Cardiac muscle cell (in vitro differentiated cells and primary cell): ENCODE measurements around the gene CCDC18. TPM values are rescaled to one million over a fixed set of nuclear protein-coding genes. Genes with fewer than 3 reads are reported as not detected.

Experiments
- DNase-seq, 2 donors: peaks; one replicate each; pipeline versions ENCODE4 v3.0.0 to v3.0.0-alpha.2; 2010 to 2017; ENCODE audit warnings: low read depth in 1 of 2, low spot score in 1 of 2
- H3K27ac ChIP-seq: fragments of 200-600 bp; sonication (generic); 2 replicates; pipeline ENCODE4 v1.5.1; 2016
- H3K27me3 ChIP-seq: fragments of 200-600 bp; sonication (generic); 2 replicates; pipeline ENCODE4 v1.6.0; 2016; ENCODE audit warnings: control low read depth
- H3K36me3 ChIP-seq: fragments of 200-600 bp; sonication (generic); 2 replicates; pipeline ENCODE4 v1.5.1; 2016; ENCODE audit warnings: control low read depth
- H3K4me1 ChIP-seq: fragments of 200-600 bp; sonication (generic); 2 replicates; pipeline ENCODE4 v1.8.1; 2017; ENCODE audit warnings: low read depth, mild to moderate bottlenecking, mixed run types
- H3K4me3 ChIP-seq: fragments of 200-600 bp; sonication (generic); 2 replicates; pipeline ENCODE4 v1.5.1; 2016; ENCODE audit warnings: mild to moderate bottlenecking
- H3K9me3 ChIP-seq: fragments of 200-600 bp; sonication (generic); 2 replicates; pipeline ENCODE4 v1.5.1; 2017; ENCODE audit warnings: low read depth, mild to moderate bottlenecking, control low read depth
- CTCF ChIP-seq: IDR thresholded peaks from 2 replicates; pipeline ENCODE4 v1.5.1; 2012; ENCODE audit warnings: low read depth, mild to moderate bottlenecking, low read length
- polyA plus RNA-seq: library from polyadenylated mRNA; unstranded; fragments of >200 nt; fragmentation: Nextera tagmentation; extraction: Ambion mirVana; gene quantifications from 2 replicates; pipeline ENCODE4 v1.2.1, GENCODE V29; 2016
- total RNA-seq: library from RNA; depleted of rRNA; stranded (reverse); fragments of >200 nt; gene quantifications from 2 replicates; pipeline ENCODE4 v1.2.3, GENCODE V29; 2016

The CCDC18 gene
- total and polyA plus RNA-seq, 2 experiments from 2014 or later = 10.2 to 11.6 TPM

GRCh38 chr1:93288558-93288957 is 108.0 kb downstream of the CCDC18 start:
- no peak overlapping the region for H3K27ac ChIP-seq
- no peaks in the 10 kb centered on the region for H3K36me3 ChIP-seq
- H3K4me3 ChIP-seq = no peak overlapping the region
- no peaks in the 10 kb centered on the region for H3K4me1 ChIP-seq
- no peaks in the 10 kb centered on the region for H3K9me3 ChIP-seq
- TF ChIP-seq CTCF = no peak
- no peaks in the 10 kb centered on the region for H3K27me3 ChIP-seq
- DNase-seq = peak in 1 of 2 donors; percentile 19

GRCh38 chr1:93296555-93297154 is 116.1 kb downstream of the CCDC18 start:
- Histone ChIP-seq H3K4me3 (no peak overlapping the region), H3K27me3 (no peaks in the 10 kb centered on the region), H3K4me1 (no peaks in the 10 kb centered on the region), H3K36me3 (no peaks in the 10 kb centered on the region), H3K27ac (no peak overlapping the region), H3K9me3 (no peaks in the 10 kb centered on the region)
- DNase-seq = peak in 1 of 2 donors; percentile 2
- TF ChIP-seq CTCF = no peak

- DNase-seq = no peak
- Histone ChIP-seq H3K4me1 (no peaks in the 10 kb centered on the region), H3K9me3 (no peaks in the 10 kb centered on the region)
Measured at GRCh38 chr1:93301131-93301530, 120.6 kb downstream of the CCDC18 start.

GRCh38 chr1:93302078-93302477 is 121.6 kb downstream of the CCDC18 start:
- H3K4me3 ChIP-seq = no peak overlapping the region
- TF ChIP-seq CTCF = no peak

More at GRCh38 chr1:93301131-93301530, 120.6 kb downstream of the CCDC18 start:
- H3K27me3 ChIP-seq = no peaks in the 10 kb centered on the region
- TF ChIP-seq CTCF = no peak
- no peak overlapping the region for H3K4me3 ChIP-seq
- H3K36me3 ChIP-seq = no peaks in the 10 kb centered on the region
- no peak overlapping the region for H3K27ac ChIP-seq

GRCh38 chr1:93304716-93305138 is 124.2 kb downstream of the CCDC18 start:
- Histone ChIP-seq H3K27ac (no peak overlapping the region), H3K4me3 (no peak overlapping the region), H3K4me1 (no peaks in the 10 kb centered on the region), H3K9me3 (no peaks in the 10 kb centered on the region), H3K36me3 (no peaks in the 10 kb centered on the region), H3K27me3 (no peaks in the 10 kb centered on the region)
- TF ChIP-seq CTCF = peak; percentile 84
- peak; percentile 75 to 82 for DNase-seq

More at GRCh38 chr1:93302078-93302477, 121.6 kb downstream of the CCDC18 start:
- Histone ChIP-seq H3K4me1 (no peaks in the 10 kb centered on the region), H3K27ac (no peak overlapping the region), H3K36me3 (no peaks in the 10 kb centered on the region), H3K27me3 (no peaks in the 10 kb centered on the region), H3K9me3 (no peaks in the 10 kb centered on the region)
- no peak for DNase-seq
